Transverse colon (tissue), 4 donors: ENCODE results near the gene SLC44A4.
A peak's percentile ranks its signal among the peaks of the same experiment; 100 is the strongest.

ENCODE experiments used
- EP300 ChIP-seq: sonication (generic); formaldehyde crosslinking; IDR thresholded peaks from one replicate; pipeline ENCODE4 v1.6.1; 2017; ENCODE audit warnings: antibody characterized with exemption, low read depth
- POLR2AphosphoS5 ChIP-seq, 3 donors: sonication (generic); formaldehyde crosslinking; IDR thresholded peaks; one replicate each; pipeline ENCODE4 v1.6.1; 2016; ENCODE audit warnings: antibody characterized with exemption in 3 of 3
- TF ChIP-seq, protein P1 (sequence below), 5 experiments: fragments of 200-600 bp in 3 of 5; fragments of 450-650 bp in 2 of 5; sonication (generic) in 3 of 5; IDR thresholded peaks; 1 replicate in 2 of 5; 2 replicates in 3 of 5; pipeline ENCODE4 v1.5.1; 2016 to 2017; ENCODE audit warnings: antibody characterized with exemption in 5 of 5, inconsistent platforms in 3 of 5, mild to moderate bottlenecking in 2 of 5, moderate library complexity in 1 of 5

DNA sequence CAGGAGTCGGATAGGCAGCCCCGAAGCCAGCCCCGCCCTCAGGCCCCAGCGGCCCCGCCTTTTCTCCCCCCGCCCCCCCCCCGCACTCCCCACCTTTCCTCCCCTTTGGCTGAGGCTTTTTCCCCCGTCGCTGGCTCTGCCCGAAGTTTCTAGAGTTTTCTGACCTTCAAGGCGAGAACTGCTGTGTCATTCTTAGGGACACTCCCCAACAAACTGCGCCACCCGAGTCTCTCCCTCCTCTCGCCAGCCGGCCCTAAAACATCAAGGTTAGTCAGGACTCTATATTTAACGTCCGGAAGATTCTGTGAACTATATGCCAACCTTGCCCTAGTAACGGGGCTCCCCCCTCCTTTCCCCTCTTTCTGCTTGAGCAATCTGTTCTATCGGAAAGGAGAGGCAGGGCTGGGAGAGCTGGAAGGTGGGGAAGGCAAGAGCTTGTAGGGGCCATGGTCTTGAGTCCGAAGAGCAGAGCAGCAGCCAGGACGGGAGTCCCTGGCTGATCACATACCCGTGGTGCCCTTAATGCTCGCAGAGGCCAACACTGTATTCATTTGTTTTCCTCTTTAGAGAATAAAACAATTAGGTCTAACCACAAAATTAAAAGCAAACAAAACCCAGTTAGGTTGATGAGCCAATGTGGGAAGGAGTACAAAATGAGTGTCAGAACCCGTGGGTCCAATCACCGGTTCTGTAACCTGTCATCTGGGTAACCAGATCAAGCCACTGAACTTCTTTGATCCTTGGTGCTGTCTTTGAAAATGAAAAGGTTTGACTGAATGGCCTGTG is 56.6 kb downstream of the SLC44A4 start:
- TF ChIP-seq, protein P1, sequence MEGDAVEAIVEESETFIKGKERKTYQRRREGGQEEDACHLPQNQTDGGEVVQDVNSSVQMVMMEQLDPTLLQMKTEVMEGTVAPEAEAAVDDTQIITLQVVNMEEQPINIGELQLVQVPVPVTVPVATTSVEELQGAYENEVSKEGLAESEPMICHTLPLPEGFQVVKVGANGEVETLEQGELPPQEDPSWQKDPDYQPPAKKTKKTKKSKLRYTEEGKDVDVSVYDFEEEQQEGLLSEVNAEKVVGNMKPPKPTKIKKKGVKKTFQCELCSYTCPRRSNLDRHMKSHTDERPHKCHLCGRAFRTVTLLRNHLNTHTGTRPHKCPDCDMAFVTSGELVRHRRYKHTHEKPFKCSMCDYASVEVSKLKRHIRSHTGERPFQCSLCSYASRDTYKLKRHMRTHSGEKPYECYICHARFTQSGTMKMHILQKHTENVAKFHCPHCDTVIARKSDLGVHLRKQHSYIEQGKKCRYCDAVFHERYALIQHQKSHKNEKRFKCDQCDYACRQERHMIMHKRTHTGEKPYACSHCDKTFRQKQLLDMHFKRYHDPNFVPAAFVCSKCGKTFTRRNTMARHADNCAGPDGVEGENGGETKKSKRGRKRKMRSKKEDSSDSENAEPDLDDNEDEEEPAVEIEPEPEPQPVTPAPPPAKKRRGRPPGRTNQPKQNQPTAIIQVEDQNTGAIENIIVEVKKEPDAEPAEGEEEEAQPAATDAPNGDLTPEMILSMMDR (IDR thresholded peaks at IDR 0.05) = no peak
- TF ChIP-seq EP300 = peak; percentile 4
- TF ChIP-seq POLR2AphosphoS5 (IDR thresholded peaks at IDR 0.05) = peak; percentile 86 to 88 (median 86)
